SK-N-MC (cell line): ENCODE data around the gene SLC19A2.

Experiments used
- EZH2 ChIP-seq: fragments of 200-600 bp; sonication (generic); IDR thresholded peaks from one replicate; pipeline ENCODE4 v1.6.1; 2017; ENCODE audit warnings: antibody characterized with exemption
- FOXP2 ChIP-seq: optimal IDR thresholded peaks from 2 replicates; pipeline ENCODE3; 2011; ENCODE audit warnings: mild to moderate bottlenecking, moderate library complexity; ENCODE audit not compliant: insufficient read depth; ENCODE audit errors: extremely low read length, control extremely low read depth
- POLR2AphosphoS5 ChIP-seq: IDR thresholded peaks from 2 replicates; pipeline ENCODE4 v1.6.1; 2012; ENCODE audit warnings: mild to moderate bottlenecking, low read depth, low read length, borderline replicate concordance

- no peak for TF ChIP-seq POLR2AphosphoS5
- TF ChIP-seq FOXP2: no peak
- no peak for TF ChIP-seq EZH2
Measured at GRCh38 chr1:169514566-169515270, 29.0 kb upstream of the SLC19A2 start.
